Measurements from ENCODE around the gene SLITRK3.
"Not testable (repeated sequence)": the region's sequence is repeated elsewhere in the genome, so short reads cannot be mapped to it uniquely, and the experiment has no call there.

The SLITRK3 gene

DNA sequence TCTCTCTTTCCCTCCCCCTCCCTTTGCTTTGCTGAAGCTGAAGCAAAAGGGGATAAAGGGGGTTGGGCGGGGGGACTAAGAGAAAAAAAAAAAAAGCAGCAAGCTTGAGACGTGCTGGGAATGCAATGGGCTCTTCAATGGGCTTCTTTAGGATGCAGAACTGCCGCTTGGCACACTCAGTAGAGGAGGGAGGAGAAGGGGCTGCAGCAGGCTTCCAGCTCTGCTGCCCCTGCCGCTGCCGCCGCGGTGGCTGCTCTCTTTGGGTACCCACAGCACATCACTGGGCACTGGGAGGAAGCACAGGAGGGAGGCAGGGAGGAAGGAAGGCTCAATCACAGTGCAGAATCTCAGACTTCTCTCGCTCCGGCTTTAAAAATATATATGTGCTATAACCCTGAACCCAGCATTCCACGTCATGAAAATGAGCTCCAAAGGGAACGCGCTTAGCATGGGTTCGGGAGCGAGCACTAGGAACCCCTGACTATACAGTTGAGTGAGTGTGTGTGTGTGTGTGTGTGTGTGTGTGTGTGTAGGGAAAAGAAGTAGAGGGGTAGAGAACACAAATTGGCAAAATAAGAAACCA lies 3.5 kb downstream of the SLITRK3 start:
- peak; percentile 38 for DNase-seq

GRCh38 chr3:165191491-165191890 lies 4.7 kb downstream of the SLITRK3 start:
- no peak for DNase-seq

DNA sequence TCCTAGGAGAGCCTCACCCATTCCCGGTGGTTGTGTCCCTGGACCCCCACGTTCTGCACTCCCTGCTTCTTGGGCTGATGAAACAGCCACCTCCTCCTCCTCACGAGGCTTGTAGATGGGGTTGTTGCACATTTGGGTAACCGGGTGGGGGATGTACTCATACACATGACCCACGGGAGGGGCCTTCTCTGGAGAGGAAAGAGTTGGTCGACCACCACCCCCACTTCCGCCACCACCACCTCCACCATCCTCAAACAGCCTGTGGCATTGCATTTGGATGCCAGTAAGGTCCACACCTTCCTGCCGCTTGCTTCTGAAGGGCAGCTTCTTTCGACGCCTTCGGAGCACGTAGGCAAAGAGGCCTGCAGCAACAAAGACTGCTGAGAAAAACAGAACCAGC lies 7.7 kb downstream of the SLITRK3 start:
- DNase-seq, result no peak

- peak; percentile 52 for DNase-seq
Observed at GRCh38 chr3:165185707-165186327, 10.4 kb downstream of the SLITRK3 start.

DNA sequence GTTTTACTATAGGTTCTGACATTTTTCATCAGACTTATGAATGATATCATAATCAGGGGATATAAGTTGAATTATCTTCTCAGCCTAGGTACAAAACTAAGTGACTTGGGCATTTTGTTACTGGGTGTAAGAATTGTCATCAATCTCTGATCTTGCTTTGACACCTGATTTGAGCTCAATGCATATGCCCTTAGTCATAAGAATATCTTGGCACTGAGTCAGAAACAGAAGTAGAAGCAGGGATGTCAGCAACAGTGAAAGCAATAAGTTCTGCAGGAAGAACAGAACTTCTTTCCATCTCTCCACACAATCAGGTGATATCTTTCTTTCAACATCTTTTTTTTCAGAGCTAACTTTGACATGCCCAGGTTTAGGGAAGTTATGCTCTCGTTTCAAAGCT lies 14.6 kb downstream of the SLITRK3 start:
- DNase-seq, result no peak

GRCh38 chr3:165170236-165170635 lies 25.9 kb downstream of the SLITRK3 start:
- no peak for DNase-seq

DNA sequence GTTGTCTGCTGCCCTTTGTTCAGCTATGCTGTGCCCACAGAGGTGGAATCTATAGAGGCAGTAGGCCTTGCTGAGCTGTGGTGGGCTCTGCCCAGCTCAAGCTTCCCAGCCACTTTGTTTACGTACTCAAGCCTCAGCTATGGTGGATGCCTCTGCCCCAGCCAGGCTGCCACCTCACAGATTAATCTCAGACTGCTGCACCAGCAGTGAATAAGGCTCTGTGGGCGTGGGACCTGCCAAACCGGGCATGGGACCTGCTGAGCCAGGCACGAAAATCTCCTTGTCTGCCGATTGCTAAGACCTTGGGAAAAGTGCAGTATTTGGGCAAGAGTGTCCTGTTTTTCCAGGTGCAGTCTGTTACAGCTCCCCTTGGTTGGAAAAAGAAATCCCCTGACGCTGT lies 26.8 kb downstream of the SLITRK3 start:
- DNase-seq, result no peak

DNA sequence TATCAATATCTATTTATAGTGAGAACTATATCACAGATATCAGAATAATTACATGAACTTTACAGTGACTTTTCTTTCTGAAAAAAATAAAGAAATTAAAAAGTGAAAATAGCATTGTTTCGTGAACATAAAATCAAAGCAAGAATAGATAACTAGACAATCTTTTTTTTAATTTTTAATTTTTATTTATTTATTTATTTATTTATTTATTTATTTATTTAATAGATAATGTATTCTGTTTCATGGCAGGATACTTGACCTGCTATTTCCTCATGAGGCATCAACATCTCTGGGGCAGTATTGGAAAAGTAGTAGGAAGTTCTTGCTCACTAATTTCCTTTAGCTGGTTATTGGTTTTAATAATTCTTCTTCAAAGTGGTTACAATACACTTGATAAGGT lies 33.3 kb downstream of the SLITRK3 start:
- DNase-seq, result no peak

- no peak for DNase-seq
Observed at GRCh38 chr3:165159760-165160421, 36.3 kb downstream of the SLITRK3 start.

GRCh38 chr3:165158011-165158410 lies 38.2 kb downstream of the SLITRK3 start:
- no peak for DNase-seq

DNA sequence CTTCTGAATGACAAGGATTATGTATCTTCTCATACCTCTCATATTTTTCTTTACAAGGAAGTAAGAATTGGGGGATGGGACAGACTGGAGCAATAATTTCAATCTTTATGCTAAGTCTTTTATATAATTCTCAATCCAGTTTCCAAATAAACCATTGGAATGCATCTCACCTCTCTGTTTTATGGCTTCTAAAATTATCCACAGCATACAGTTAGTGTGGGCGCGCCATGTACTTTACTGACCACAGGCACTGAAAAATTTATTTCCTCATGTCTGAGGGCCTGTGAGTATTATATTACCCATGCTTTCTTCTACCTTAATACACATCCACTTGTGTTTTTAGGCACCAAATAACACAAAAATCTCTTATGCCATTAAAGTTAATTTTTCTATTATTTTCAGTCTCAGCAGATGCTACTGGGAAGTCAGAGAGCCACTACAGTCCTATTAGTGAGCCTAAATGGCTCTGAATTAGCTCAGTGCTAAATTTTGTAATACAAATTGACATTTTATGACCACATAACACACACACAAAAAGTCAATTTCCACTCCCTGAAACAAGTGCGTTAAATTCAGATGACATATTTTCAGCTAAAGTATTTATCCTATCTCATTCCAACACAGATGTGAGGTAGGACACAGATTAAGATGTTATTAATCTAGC lies 39.3 kb downstream of the SLITRK3 start:
- no peak for DNase-seq

- no peak for DNase-seq
Observed at GRCh38 chr3:165148876-165149441, 47.2 kb downstream of the SLITRK3 start.

- DNase-seq, result no peak
Observed at GRCh38 chr3:165144271-165144670, 51.9 kb downstream of the SLITRK3 start.

- DNase-seq, result not testable (repeated sequence)
Observed at GRCh38 chr3:165139918-165140317, 56.3 kb downstream of the SLITRK3 start.
